Transverse colon (tissue), 4 donors: ENCODE measurements around the gene MPO.

Experiments used
- CTCF ChIP-seq, 5 experiments: fragments of 200-600 bp in 3 of 5; fragments of 450-650 bp in 2 of 5; sonication (generic) in 3 of 5; IDR thresholded peaks; 1 replicate in 2 of 5; 2 replicates in 3 of 5; pipeline ENCODE4 v1.5.1; 2016 to 2017; ENCODE audit warnings: antibody characterized with exemption in 5 of 5, inconsistent platforms in 3 of 5, mild to moderate bottlenecking in 2 of 5, moderate library complexity in 1 of 5
- EP300 ChIP-seq: sonication (generic); formaldehyde crosslinking; IDR thresholded peaks from one replicate; pipeline ENCODE4 v1.6.1; 2017; ENCODE audit warnings: antibody characterized with exemption, low read depth
- POLR2AphosphoS5 ChIP-seq, 3 donors: sonication (generic); formaldehyde crosslinking; IDR thresholded peaks; one replicate each; pipeline ENCODE4 v1.6.1; 2016; ENCODE audit warnings: antibody characterized with exemption in 3 of 3

GRCh38 chr17:58276423-58276822 is 4.3 kb downstream of the MPO start:
- TF ChIP-seq EP300, result no peak
- no peak for TF ChIP-seq CTCF (IDR thresholded peaks at IDR 0.05)
- no peak for TF ChIP-seq POLR2AphosphoS5 (IDR thresholded peaks at IDR 0.05)
